ENCODE results near the gene FBLN1.

The FBLN1 gene

DNA sequence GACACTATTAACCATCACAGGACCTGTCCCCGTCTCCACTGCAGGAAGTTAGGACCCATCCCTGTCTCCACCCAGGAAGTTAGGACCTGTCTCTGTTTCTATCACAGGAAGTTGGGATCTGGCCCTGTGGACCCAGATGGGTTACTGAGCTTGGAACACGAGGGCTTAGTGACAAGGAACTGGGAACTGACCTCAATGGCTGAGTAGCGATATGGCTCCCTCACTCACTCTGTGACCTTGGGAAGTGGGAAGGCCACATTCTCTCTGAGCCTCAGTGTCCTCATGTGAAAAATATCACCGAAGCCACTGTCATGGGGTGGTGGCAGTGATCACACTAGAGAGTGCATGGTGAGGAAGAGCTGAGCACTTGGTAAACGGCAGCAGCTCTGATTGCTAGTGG is 59.4 kb downstream of the FBLN1 start:
- in situ Hi-C loops (cut with HindIII; ENCODE audit: low sequenced_read_pairs) = no loop called here
- TF ChIP-seq, protein P1, sequence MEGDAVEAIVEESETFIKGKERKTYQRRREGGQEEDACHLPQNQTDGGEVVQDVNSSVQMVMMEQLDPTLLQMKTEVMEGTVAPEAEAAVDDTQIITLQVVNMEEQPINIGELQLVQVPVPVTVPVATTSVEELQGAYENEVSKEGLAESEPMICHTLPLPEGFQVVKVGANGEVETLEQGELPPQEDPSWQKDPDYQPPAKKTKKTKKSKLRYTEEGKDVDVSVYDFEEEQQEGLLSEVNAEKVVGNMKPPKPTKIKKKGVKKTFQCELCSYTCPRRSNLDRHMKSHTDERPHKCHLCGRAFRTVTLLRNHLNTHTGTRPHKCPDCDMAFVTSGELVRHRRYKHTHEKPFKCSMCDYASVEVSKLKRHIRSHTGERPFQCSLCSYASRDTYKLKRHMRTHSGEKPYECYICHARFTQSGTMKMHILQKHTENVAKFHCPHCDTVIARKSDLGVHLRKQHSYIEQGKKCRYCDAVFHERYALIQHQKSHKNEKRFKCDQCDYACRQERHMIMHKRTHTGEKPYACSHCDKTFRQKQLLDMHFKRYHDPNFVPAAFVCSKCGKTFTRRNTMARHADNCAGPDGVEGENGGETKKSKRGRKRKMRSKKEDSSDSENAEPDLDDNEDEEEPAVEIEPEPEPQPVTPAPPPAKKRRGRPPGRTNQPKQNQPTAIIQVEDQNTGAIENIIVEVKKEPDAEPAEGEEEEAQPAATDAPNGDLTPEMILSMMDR (IDR thresholded peaks at IDR 0.05; ENCODE audit: low read depth, low read length, missing control alignments) = no peak
- no peak for DNase-seq (ENCODE audit: low read depth)
- no peak overlapping the region for H3K4me3 ChIP-seq (ENCODE audit: low read depth, low read length)

GRCh38 chr22:45562537-45563361 is 60.1 kb downstream of the FBLN1 start:
- H3K4me3 ChIP-seq (ENCODE audit: low read depth, low read length) = no peak overlapping the region
- no peak for DNase-seq (ENCODE audit: low read depth)
- in situ Hi-C loops (cut with HindIII; ENCODE audit: low sequenced_read_pairs) = no loop called here
- TF ChIP-seq, protein P1 (IDR thresholded peaks at IDR 0.05; ENCODE audit: low read depth, low read length, missing control alignments) = no peak

DNA sequence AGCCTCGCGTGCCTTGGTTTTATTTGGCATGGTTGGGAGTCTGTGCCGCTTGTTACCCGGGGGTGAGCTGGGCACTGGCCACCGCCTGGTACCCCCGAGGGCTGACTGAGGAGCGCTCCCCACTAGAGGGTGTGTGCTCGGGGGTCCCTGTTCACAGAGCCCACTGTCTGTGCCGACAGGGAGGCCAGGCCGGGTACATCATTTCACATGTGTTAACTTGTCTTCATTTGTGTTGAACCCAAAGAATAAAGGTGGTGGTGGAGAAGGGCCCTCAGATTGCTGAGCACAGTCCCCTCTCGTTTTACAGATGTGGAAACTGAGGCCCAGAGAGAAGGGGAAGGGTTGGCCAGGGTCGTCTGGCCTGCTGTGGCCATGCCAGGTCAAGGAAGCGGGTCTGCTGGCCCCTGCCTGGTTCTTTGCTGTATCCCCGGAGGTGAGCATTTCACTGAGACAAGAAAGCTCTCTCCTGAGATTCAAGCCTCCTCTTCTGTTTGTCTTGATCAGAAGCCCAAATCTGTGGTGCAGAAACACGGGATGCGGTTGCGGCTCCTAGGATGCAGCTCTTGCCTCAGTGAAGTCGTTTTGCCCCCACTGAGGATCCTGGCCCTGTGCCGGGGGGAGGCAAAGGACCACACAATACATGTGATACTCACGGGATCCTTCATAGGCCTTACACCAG is 60.8 kb downstream of the FBLN1 start:
- in situ Hi-C loops (cut with HindIII; ENCODE audit: low sequenced_read_pairs) = no loop called here
- TF ChIP-seq, protein P1 (IDR thresholded peaks at IDR 0.05; ENCODE audit: low read depth, low read length, missing control alignments) = no peak
- DNase-seq (ENCODE audit: low read depth) = no peak
- no peak overlapping the region for H3K4me3 ChIP-seq (ENCODE audit: low read depth, low read length)

GRCh38 chr22:45564349-45565030 is 61.8 kb downstream of the FBLN1 start:
- in situ Hi-C loops (cut with HindIII; ENCODE audit: low sequenced_read_pairs) = no loop called here
- DNase-seq (ENCODE audit: low read depth) = no peak
- TF ChIP-seq, protein P1 (IDR thresholded peaks at IDR 0.05; ENCODE audit: low read depth, low read length, missing control alignments) = no peak
- H3K4me3 ChIP-seq (ENCODE audit: low read depth, low read length) = no peak overlapping the region

DNA sequence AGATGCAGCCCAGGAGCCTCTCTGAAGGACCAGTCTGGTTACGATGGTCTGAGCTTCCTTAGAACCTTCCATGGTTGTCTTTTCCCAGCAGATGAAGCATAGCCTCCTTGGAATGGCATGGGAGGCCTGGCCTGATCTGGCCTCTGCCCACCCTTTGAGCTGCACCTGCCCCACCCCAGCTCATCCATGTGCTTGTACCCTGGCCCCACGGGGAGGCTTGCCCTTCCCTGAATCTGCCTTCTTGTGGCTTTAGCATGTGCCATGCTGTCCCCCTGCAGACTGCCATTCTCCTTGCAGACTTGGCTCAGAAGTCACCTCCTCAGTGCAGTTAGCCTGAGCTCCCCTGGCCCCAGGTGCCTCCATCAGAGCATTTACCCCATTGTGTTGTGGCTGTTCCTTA is 62.5 kb downstream of the FBLN1 start:
- no peak for DNase-seq (ENCODE audit: low read depth)
- TF ChIP-seq, protein P1 (IDR thresholded peaks at IDR 0.05; ENCODE audit: low read depth, low read length, missing control alignments) = no peak
- in situ Hi-C loops (cut with HindIII; ENCODE audit: low sequenced_read_pairs) = no loop called here
- H3K4me3 ChIP-seq (ENCODE audit: low read depth, low read length) = no peak overlapping the region

DNA sequence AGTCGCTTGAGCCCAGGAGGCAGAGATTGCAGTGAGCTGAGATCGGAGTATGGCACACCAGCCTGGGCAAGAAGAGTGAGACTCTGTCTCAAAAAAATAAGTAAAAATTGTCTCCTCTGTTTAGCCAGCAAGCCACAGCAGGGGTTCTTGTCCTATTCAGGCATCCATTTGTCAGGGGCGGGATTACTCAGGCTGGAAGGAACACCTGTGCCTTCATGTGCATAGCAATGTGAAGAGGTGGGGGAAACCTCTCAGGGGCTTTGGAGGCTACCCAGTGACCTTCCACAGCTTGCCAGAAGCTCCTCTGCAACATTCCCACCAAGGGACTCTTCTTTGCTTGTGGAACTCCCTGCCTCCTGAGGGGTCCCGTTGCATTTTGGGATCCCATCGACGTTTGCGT is 63.3 kb downstream of the FBLN1 start:
- in situ Hi-C loops (cut with HindIII; ENCODE audit: low sequenced_read_pairs) = no loop called here
- no peak for DNase-seq (ENCODE audit: low read depth)
- no peak overlapping the region for H3K4me3 ChIP-seq (ENCODE audit: low read depth, low read length)
- TF ChIP-seq, protein P1 (IDR thresholded peaks at IDR 0.05; ENCODE audit: low read depth, low read length, missing control alignments) = no peak

Data from astrocyte of the cerebellum (primary cell).